Parathyroid adenoma (tissue), 2 donors: ENCODE data around the gene LHX2.

Experiments used
- H2AFZ ChIP-seq: fragments of 300-600 bp; sonication (generic); one replicate; pipeline ENCODE4 v1.7.0; 2017; ENCODE audit warnings: antibody characterized with exemption, mild to moderate bottlenecking
- H3K27ac ChIP-seq: fragments of 300-600 bp; sonication (generic); one replicate; pipeline ENCODE4 v1.7.0; 2017
- H3K27me3 ChIP-seq: fragments of 300-600 bp; sonication (generic); one replicate; pipeline ENCODE4 v1.7.0; 2017; ENCODE audit warnings: low read length; ENCODE audit not compliant: control insufficient read depth, insufficient read depth
- H3K36me3 ChIP-seq: fragments of 300-600 bp; sonication (generic); one replicate; pipeline ENCODE4 v1.7.0; 2017; ENCODE audit warnings: low read length; ENCODE audit not compliant: control insufficient read depth, insufficient read depth
- H3K4me1 ChIP-seq: fragments of 300-600 bp; sonication (generic); one replicate; pipeline ENCODE4 v1.7.0; 2017; ENCODE audit warnings: control low read depth
- H3K4me2 ChIP-seq: fragments of 300-600 bp; sonication (generic); one replicate; pipeline ENCODE4 v1.7.0; 2017; ENCODE audit warnings: low read length
- H3K4me3 ChIP-seq: fragments of 300-600 bp; sonication (generic); one replicate; pipeline ENCODE4 v1.7.0; 2017; ENCODE audit warnings: low read depth, low read length
- H3K79me2 ChIP-seq: fragments of 300-600 bp; sonication (generic); one replicate; pipeline ENCODE4 v1.7.0; 2017; ENCODE audit warnings: control low read depth
- H3K9ac ChIP-seq: fragments of 300-600 bp; sonication (generic); one replicate; pipeline ENCODE4 v1.7.0; 2017; ENCODE audit warnings: mild to moderate bottlenecking
- H3K9me3 ChIP-seq: fragments of 300-600 bp; sonication (generic); one replicate; pipeline ENCODE4 v1.7.0; 2017; ENCODE audit warnings: low read length; ENCODE audit not compliant: control insufficient read depth
- CTCF ChIP-seq: fragments of 300-600 bp; sonication (generic); IDR thresholded peaks from one replicate; pipeline ENCODE4 v1.7.0; 2017; ENCODE audit warnings: antibody characterized with exemption, mild to moderate bottlenecking
- donor health status: primary hyperparathyroidism.

LHX2 gene

GRCh38 chr9:124079176-124079925 is 67.8 kb downstream of the LHX2 start:
- Histone ChIP-seq H3K9ac (no peak overlapping the region), H3K4me3 (no peak overlapping the region), H3K9me3 (no peaks in the 10 kb centered on the region), H3K4me2 (no peak overlapping the region), H3K27me3 (no peaks in the 10 kb centered on the region), H3K36me3 (no peaks in the 10 kb centered on the region), H3K4me1 (no peaks in the 10 kb centered on the region), H3K79me2 (no peaks in the 10 kb centered on the region), H3K27ac (no peak overlapping the region), H2AFZ (no peak overlapping the region)
- TF ChIP-seq CTCF = no peak

- Histone ChIP-seq H3K4me1 (no peaks in the 10 kb centered on the region), H3K36me3 (no peaks in the 10 kb centered on the region), H3K9ac (no peak overlapping the region), H3K27ac (no peak overlapping the region), H3K27me3 (no peaks in the 10 kb centered on the region), H3K79me2 (no peaks in the 10 kb centered on the region), H3K4me2 (no peak overlapping the region), H3K4me3 (no peak overlapping the region), H3K9me3 (peaks cover 4% of the 10 kb centered on the region), H2AFZ (no peak overlapping the region)
- no peak for TF ChIP-seq CTCF
Measured at GRCh38 chr9:124082622-124083021, 71.1 kb downstream of the LHX2 start.
